Memory B cell (primary cell): ENCODE results near the gene IRX1.

ENCODE experiments used
- ATAC-seq: fragments of 150-1000 bp; cut with Tn5 transposase; 2 replicates; pipeline ENCODE4 v1.10.0; 2021; ENCODE audit warnings: low read depth, mild to moderate bottlenecking, moderate library complexity
- DNase-seq, 2 donors: peaks; one replicate each; pipeline ENCODE4 v3.0.0; 2022; ENCODE audit warnings: low spot score in 2 of 2
- H3K27ac Mint-ChIP-seq: one replicate; pipeline ENCODE4 v1.8.0; 2022; ENCODE audit warnings: mild to moderate bottlenecking, moderate library complexity, mixed read lengths
- H3K27me3 Mint-ChIP-seq: one replicate; pipeline ENCODE4 v1.8.0; 2022; ENCODE audit warnings: mixed read lengths
- H3K36me3 Mint-ChIP-seq: one replicate; pipeline ENCODE4 v1.8.0; 2022; ENCODE audit warnings: mild to moderate bottlenecking, mixed read lengths
- H3K4me1 Mint-ChIP-seq: one replicate; pipeline ENCODE4 v1.8.0; 2022; ENCODE audit warnings: mixed read lengths
- H3K4me3 Mint-ChIP-seq: one replicate; pipeline ENCODE4 v1.8.0; 2022; ENCODE audit warnings: mild to moderate bottlenecking, moderate library complexity, mixed read lengths
- H3K9me3 Mint-ChIP-seq: one replicate; pipeline ENCODE4 v1.8.0; 2022; ENCODE audit warnings: mixed read lengths

The IRX1 gene

GRCh38 chr5:3607541-3608181 is 12.0 kb downstream of the IRX1 start:
- Mint-ChIP-seq H3K9me3 (peaks cover 3% of the 10 kb centered on the region), H3K4me1 (no peaks in the 10 kb centered on the region), H3K4me3 (no peak overlapping the region), H3K27me3 (peaks cover 10% of the 10 kb centered on the region), H3K36me3 (no peaks in the 10 kb centered on the region), H3K27ac (no peak overlapping the region)
- no peak for ATAC-seq
- no peak for DNase-seq

DNA sequence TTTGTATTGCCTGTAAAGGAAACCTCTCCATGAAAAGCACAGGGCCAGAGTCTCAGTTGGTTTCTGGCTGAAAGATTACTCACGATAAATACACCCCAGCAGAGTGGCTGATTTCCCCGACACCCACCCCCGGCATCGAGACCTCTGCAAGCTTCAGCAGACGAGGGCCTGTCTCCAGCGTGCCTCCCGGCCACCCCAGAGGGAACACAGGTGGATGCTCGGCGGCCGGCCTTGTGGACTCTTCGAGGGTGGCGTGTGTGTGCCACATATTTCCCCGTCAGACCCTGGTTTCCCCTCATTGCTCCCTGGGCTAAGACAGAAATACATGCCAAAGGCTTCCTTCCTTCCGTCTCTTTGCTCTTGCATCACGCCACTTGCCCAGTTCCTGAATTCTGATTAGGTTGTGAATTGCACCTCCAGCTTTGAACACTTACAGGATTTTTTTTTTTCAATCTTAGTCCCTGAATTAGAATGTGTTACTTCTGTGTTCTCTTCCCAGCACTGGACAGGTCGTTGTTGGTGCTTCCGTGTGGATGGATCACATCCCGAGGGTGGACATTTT is 13.6 kb downstream of the IRX1 start:
- no peaks in the 10 kb centered on the region for H3K36me3 Mint-ChIP-seq
- H3K4me3 Mint-ChIP-seq = no peak overlapping the region
- H3K27me3 Mint-ChIP-seq = peaks cover 8% of the 10 kb centered on the region
- H3K27ac Mint-ChIP-seq = no peak overlapping the region
- H3K4me1 Mint-ChIP-seq = no peaks in the 10 kb centered on the region
- H3K9me3 Mint-ChIP-seq = peaks cover 3% of the 10 kb centered on the region
- no peak for ATAC-seq
- no peak for DNase-seq

GRCh38 chr5:3612591-3613042 is 17.0 kb downstream of the IRX1 start:
- Mint-ChIP-seq H3K36me3 (no peaks in the 10 kb centered on the region), H3K9me3 (peaks cover 7% of the 10 kb centered on the region), H3K27ac (no peak overlapping the region), H3K4me3 (no peak overlapping the region), H3K4me1 (no peaks in the 10 kb centered on the region), H3K27me3 (peaks cover 1% of the 10 kb centered on the region)
- DNase-seq (no peak), ATAC-seq (no peak)

DNA sequence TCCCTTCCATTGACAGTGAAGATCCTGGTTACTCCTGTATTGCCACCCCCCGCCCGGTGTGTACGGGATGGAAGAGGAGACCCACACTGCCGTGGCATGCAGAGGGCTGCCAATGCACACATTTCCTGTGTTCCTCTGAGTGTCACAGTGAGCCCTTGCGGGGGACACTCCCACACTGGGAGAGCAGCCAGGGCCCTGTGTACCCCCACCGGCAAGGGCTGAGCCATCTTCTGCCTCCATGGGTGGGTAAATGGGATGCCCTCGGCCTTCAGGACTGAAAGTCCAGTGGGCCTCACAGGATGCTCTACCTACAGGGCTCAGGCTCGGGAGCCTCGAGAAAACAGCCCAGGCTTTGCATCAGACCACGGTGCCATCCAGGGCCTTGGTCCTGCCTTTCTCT is 18.1 kb downstream of the IRX1 start:
- no peak for DNase-seq
- no peaks in the 10 kb centered on the region for H3K27me3 Mint-ChIP-seq
- H3K9me3 Mint-ChIP-seq = peaks cover 5% of the 10 kb centered on the region
- no peaks in the 10 kb centered on the region for H3K4me1 Mint-ChIP-seq
- no peak overlapping the region for H3K27ac Mint-ChIP-seq
- H3K4me3 Mint-ChIP-seq = no peak overlapping the region
- H3K36me3 Mint-ChIP-seq = no peaks in the 10 kb centered on the region
- no peak for ATAC-seq

DNA sequence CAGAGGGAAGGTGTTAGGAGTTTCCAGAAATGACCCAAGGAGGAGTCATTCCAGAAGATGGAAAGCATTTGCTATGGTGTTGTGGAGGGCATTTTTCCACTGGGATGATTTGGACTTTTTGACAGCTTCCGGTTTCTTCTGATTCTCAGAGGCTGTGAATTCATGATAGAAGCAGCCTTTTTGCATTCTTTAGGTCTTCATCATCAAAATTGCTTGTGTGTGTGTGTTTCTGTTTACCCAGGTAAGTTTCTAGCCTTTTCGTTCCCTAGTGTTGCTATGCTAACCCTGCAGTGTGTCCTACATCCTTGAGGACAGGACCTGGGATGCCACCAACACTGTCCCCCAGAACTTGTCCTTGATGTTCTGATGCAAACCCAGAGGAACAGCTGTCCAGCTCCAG is 19.6 kb downstream of the IRX1 start:
- ATAC-seq (no peak), DNase-seq (no peak)
- no peak overlapping the region for H3K4me3 Mint-ChIP-seq
- no peak overlapping the region for H3K27ac Mint-ChIP-seq
- peaks cover 6% of the 10 kb centered on the region for H3K9me3 Mint-ChIP-seq
- H3K36me3 Mint-ChIP-seq = no peaks in the 10 kb centered on the region
- H3K27me3 Mint-ChIP-seq = peaks cover 3% of the 10 kb centered on the region
- H3K4me1 Mint-ChIP-seq = no peaks in the 10 kb centered on the region

- no peak overlapping the region for H3K4me3 Mint-ChIP-seq
- H3K27ac Mint-ChIP-seq = no peak overlapping the region
- DNase-seq (no peak), ATAC-seq (no peak)
- peaks cover 6% of the 10 kb centered on the region for H3K9me3 Mint-ChIP-seq
- peaks cover 3% of the 10 kb centered on the region for H3K27me3 Mint-ChIP-seq
- H3K36me3 Mint-ChIP-seq = no peaks in the 10 kb centered on the region
- H3K4me1 Mint-ChIP-seq = no peaks in the 10 kb centered on the region
Observed at GRCh38 chr5:3615829-3616228, 20.2 kb downstream of the IRX1 start.

DNA sequence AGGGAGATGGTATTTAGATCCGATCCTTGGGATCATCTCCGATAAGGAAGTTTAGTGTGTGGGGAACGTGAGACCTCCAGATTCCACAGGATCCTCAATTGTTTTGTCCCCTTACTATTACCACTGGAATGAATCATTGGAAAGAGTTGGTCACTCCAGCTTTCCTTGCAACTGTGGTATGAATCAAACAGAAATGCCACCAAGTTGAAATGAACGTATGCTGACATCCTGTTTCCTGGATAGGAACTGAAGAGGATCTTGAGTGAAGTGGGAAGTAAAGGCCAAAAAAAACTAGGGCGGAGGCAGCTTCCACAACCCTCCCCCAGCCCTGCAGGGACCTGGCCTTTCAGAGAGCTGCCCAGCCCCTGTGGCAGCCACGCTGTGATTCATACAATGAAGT is 23.9 kb downstream of the IRX1 start:
- DNase-seq (no peak), ATAC-seq (no peak)
- Mint-ChIP-seq H3K27me3 (peaks cover 3% of the 10 kb centered on the region), H3K4me1 (no peaks in the 10 kb centered on the region), H3K36me3 (no peaks in the 10 kb centered on the region), H3K4me3 (no peak overlapping the region), H3K27ac (no peak overlapping the region), H3K9me3 (peaks cover 6% of the 10 kb centered on the region)

DNA sequence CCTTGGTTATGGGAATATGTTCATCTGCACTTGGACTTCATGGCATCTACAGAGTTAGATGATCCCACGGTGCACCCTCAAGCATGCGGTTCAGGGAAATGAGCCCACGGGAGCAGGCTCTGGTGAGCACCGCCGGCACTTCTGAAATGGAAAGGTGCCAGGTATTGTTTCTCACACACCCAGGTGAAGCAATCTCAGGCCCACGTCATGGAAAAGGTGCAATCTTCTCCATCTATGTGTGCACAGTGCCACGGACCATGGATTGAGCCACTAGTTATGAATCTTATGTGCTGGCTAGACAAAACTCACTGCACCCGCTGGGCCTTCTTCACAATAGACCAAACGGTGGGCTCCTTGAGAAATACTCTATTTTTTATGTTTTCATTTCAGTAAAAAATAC is 27.3 kb downstream of the IRX1 start:
- Mint-ChIP-seq H3K27ac (no peak overlapping the region), H3K4me3 (no peak overlapping the region), H3K36me3 (peaks cover 2% of the 10 kb centered on the region), H3K4me1 (no peaks in the 10 kb centered on the region), H3K9me3 (peaks cover 7% of the 10 kb centered on the region), H3K27me3 (peaks cover 3% of the 10 kb centered on the region)
- DNase-seq (no peak), ATAC-seq (no peak)

- peaks cover 5% of the 10 kb centered on the region for H3K9me3 Mint-ChIP-seq
- H3K4me1 Mint-ChIP-seq = no peaks in the 10 kb centered on the region
- no peaks in the 10 kb centered on the region for H3K27me3 Mint-ChIP-seq
- DNase-seq (no peak), ATAC-seq (no peak)
- H3K27ac Mint-ChIP-seq = no peak overlapping the region
- peaks cover 2% of the 10 kb centered on the region for H3K36me3 Mint-ChIP-seq
- H3K4me3 Mint-ChIP-seq = no peak overlapping the region
Observed at GRCh38 chr5:3625626-3626025, 30.0 kb downstream of the IRX1 start.

DNA sequence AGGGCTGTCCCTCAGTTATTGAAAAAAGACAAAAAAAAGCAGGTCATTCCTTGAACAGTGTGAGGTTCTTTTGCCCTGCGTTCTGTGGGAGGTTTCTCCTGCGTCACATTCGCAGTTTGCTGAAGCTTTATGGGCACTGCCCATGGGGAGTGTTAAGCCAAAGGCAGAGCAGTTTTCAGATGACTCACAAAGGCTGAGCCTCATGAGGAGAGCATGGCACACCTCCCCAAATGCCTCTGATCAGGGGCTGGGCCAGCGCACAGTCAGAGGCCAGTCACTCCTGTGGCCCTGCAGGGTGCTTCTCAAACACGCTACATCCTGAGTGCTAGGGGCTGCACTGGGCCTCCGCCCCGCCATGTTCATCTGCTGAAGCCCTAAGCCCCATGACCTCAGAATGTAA is 38.4 kb downstream of the IRX1 start:
- Mint-ChIP-seq H3K27ac (no peak overlapping the region), H3K4me1 (no peaks in the 10 kb centered on the region), H3K9me3 (peaks cover 3% of the 10 kb centered on the region), H3K36me3 (no peaks in the 10 kb centered on the region), H3K27me3 (no peaks in the 10 kb centered on the region), H3K4me3 (no peak overlapping the region)
- ATAC-seq (no peak), DNase-seq (no peak)

GRCh38 chr5:3639175-3639574 is 43.5 kb downstream of the IRX1 start:
- no peak overlapping the region for H3K4me3 Mint-ChIP-seq
- H3K4me1 Mint-ChIP-seq = no peaks in the 10 kb centered on the region
- ATAC-seq (no peak), DNase-seq (no peak)
- peaks cover 2% of the 10 kb centered on the region for H3K27me3 Mint-ChIP-seq
- peaks cover 2% of the 10 kb centered on the region for H3K9me3 Mint-ChIP-seq
- H3K27ac Mint-ChIP-seq = no peak overlapping the region
- no peaks in the 10 kb centered on the region for H3K36me3 Mint-ChIP-seq

DNA sequence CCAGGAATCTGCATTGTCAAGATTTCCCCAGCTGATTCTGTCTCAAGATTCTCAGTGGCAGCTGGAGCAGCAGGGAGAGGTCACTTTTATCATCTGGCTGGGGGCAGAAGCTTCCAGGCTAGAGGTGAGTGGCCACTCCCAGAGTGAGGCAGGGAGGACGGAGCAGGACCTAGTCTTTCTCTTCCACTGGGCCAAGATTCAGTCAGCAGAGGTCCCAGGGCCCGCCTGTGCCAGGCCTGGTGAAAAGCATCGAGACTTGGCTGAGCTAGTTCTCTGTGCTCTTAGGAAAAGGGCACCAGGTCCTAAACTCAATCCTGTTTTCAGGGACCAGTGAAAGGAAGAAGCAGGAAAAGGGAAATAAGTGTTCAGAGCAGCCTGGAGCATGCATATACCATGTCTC is 46.6 kb downstream of the IRX1 start:
- Mint-ChIP-seq H3K36me3 (no peaks in the 10 kb centered on the region), H3K27me3 (peaks cover 2% of the 10 kb centered on the region), H3K4me3 (no peak overlapping the region), H3K4me1 (no peaks in the 10 kb centered on the region), H3K9me3 (peaks cover 2% of the 10 kb centered on the region), H3K27ac (no peak overlapping the region)
- DNase-seq (no peak), ATAC-seq (no peak)

GRCh38 chr5:3650320-3650719 is 54.7 kb downstream of the IRX1 start:
- no peak for ATAC-seq

DNA sequence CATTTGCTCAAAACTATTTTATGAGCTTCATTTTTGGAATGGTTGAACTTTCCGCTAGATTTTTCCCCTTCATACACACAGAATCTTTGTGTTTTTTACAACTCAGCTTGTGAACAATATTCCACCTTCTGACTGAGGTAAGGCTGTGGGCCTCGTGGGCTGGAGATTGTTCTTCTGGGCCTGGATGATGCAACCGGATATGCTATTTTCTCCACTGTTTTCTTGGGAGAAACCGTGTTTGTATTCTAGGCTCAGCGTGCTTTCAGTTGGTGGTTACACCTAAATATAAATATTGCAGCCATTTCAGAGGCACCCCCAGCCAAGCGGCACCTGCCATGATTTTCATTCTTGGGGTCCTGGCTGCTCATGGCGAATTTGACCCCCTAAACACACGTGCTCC is 55.2 kb downstream of the IRX1 start:
- Mint-ChIP-seq H3K27me3 (no peaks in the 10 kb centered on the region), H3K27ac (no peak overlapping the region), H3K4me3 (no peak overlapping the region), H3K4me1 (no peaks in the 10 kb centered on the region), H3K36me3 (no peaks in the 10 kb centered on the region), H3K9me3 (peaks cover 5% of the 10 kb centered on the region)
- DNase-seq (no peak), ATAC-seq (no peak)

More at GRCh38 chr5:3650320-3650719, 54.7 kb downstream of the IRX1 start:
- no peaks in the 10 kb centered on the region for H3K27me3 Mint-ChIP-seq
- H3K4me3 Mint-ChIP-seq = no peak overlapping the region
- no peaks in the 10 kb centered on the region for H3K36me3 Mint-ChIP-seq
- no peak for DNase-seq
- no peaks in the 10 kb centered on the region for H3K4me1 Mint-ChIP-seq
- no peak overlapping the region for H3K27ac Mint-ChIP-seq
- H3K9me3 Mint-ChIP-seq = peaks cover 5% of the 10 kb centered on the region
